Large intestine (tissue), 3 donors: ENCODE data around the gene CD22. TPM values are rescaled to one million over a fixed set of nuclear protein-coding genes. Genes with fewer than 3 reads are reported as not detected.
"Not testable (repeated sequence)": the region's sequence is repeated elsewhere in the genome, so short reads cannot be mapped to it uniquely, and the experiment has no call there.

ENCODE experiments used
- DNase-seq, 2 donors: peaks; one replicate each; pipeline versions ENCODE4 v3.0.0 to v3.0.0-alpha.2; 2013
- H3K27ac ChIP-seq: one replicate; pipeline ENCODE4 v1.5.1; 2013; ENCODE audit warnings: low read length
- H3K27me3 ChIP-seq: 2 replicates; pipeline ENCODE4 v1.6.1; 2013; ENCODE audit warnings: low read length; ENCODE audit not compliant: control insufficient read depth, insufficient read depth
- H3K36me3 ChIP-seq: 2 replicates; pipeline ENCODE4 v1.6.1; 2013; ENCODE audit warnings: low read length; ENCODE audit not compliant: control insufficient read depth, insufficient read depth
- H3K4me1 ChIP-seq: one replicate; pipeline ENCODE4 v1.6.1; 2013; ENCODE audit warnings: low read length; ENCODE audit not compliant: control insufficient read depth, insufficient read depth
- H3K4me3 ChIP-seq: one replicate; pipeline ENCODE4 v1.5.1; 2013; ENCODE audit warnings: low read length
- H3K9me3 ChIP-seq: one replicate; pipeline ENCODE4 v1.6.1; 2013; ENCODE audit warnings: mild to moderate bottlenecking, low read depth, low read length, moderate library complexity; ENCODE audit not compliant: control insufficient read depth
- WGBS: methylation state at CpG from one replicate; pipeline ENCODE4 v1.1.5; 2013; ENCODE audit warnings: low lambda C conversion rate; ENCODE audit not compliant: insufficient coverage; 5-methylcytosine and 5-hydroxymethylcytosine counted together
- polyA plus RNA-seq: library from polyadenylated mRNA; unstranded; fragments of 120-200 nt; gene quantifications from one replicate; pipeline ENCODE4 v1.2.1, GENCODE V29; 2013

CD22 gene
- polyA plus RNA-seq, 1 donor = 2.2 TPM

GRCh38 chr19:35360081-35360480 is 31.1 kb downstream of the CD22 start:
- no CpG with 5 or more reads among the region's 5 CpGs for WGBS
- H3K9me3 ChIP-seq, H3K27me3 ChIP-seq, H3K4me3 ChIP-seq, H3K27ac ChIP-seq, DNase-seq, H3K36me3 ChIP-seq, H3K4me1 ChIP-seq: not testable (repeated sequence)

GRCh38 chr19:35360880-35361420 is 32.0 kb downstream of the CD22 start:
- H3K27me3 ChIP-seq = peaks cover 4% of the 10 kb centered on the region
- no peaks in the 10 kb centered on the region for H3K4me1 ChIP-seq
- no peaks in the 10 kb centered on the region for H3K9me3 ChIP-seq
- H3K27ac ChIP-seq = no peak overlapping the region
- no peak overlapping the region for H3K4me3 ChIP-seq
- DNase-seq = no peak
- no CpG with 5 or more reads among the region's 5 CpGs for WGBS
- no peaks in the 10 kb centered on the region for H3K36me3 ChIP-seq

- no CpG with 5 or more reads among the region's 14 CpGs for WGBS
- DNase-seq = no peak
- Histone ChIP-seq H3K36me3 (no peaks in the 10 kb centered on the region), H3K27me3 (peaks cover 4% of the 10 kb centered on the region), H3K27ac (no peak overlapping the region), H3K4me3 (no peak overlapping the region), H3K4me1 (no peaks in the 10 kb centered on the region), H3K9me3 (no peaks in the 10 kb centered on the region)
These were observed 33.4 kb downstream of the CD22 start for GRCh38 chr19:35362261-35363000.

- no CpG with 5 or more reads among the region's 11 CpGs for WGBS
- Histone ChIP-seq H3K27ac (no peak overlapping the region), H3K4me1 (no peaks in the 10 kb centered on the region), H3K36me3 (no peaks in the 10 kb centered on the region), H3K9me3 (no peaks in the 10 kb centered on the region), H3K4me3 (no peak overlapping the region), H3K27me3 (peaks cover 4% of the 10 kb centered on the region)
- DNase-seq = no peak
These were observed 34.1 kb downstream of the CD22 start for GRCh38 chr19:35363001-35363590.

- no peak overlapping the region for H3K27ac ChIP-seq
- no peaks in the 10 kb centered on the region for H3K4me1 ChIP-seq
- H3K27me3 ChIP-seq = peaks cover 4% of the 10 kb centered on the region
- H3K9me3 ChIP-seq = no peaks in the 10 kb centered on the region
- WGBS = no CpG with 5 or more reads among the region's 19 CpGs
- DNase-seq = no peak
- H3K4me3 ChIP-seq = no peak overlapping the region
- H3K36me3 ChIP-seq = no peaks in the 10 kb centered on the region
These were observed 34.9 kb downstream of the CD22 start for GRCh38 chr19:35363711-35364425.

- Histone ChIP-seq H3K4me1 (no peaks in the 10 kb centered on the region), H3K36me3 (no peaks in the 10 kb centered on the region), H3K27me3 (peaks cover 4% of the 10 kb centered on the region), H3K27ac (no peak overlapping the region), H3K4me3 (no peak overlapping the region), H3K9me3 (no peaks in the 10 kb centered on the region)
- WGBS = no CpG with 5 or more reads among the region's 4 CpGs
- DNase-seq = no peak
These were observed 36.3 kb downstream of the CD22 start for GRCh38 chr19:35365303-35365702.

GRCh38 chr19:35368378-35368777 is 39.4 kb downstream of the CD22 start:
- H3K9me3 ChIP-seq = no peaks in the 10 kb centered on the region
- no peaks in the 10 kb centered on the region for H3K27me3 ChIP-seq
- no peak for DNase-seq
- no peak overlapping the region for H3K4me3 ChIP-seq
- no peaks in the 10 kb centered on the region for H3K4me1 ChIP-seq
- no peak overlapping the region for H3K27ac ChIP-seq
- no peaks in the 10 kb centered on the region for H3K36me3 ChIP-seq
- 88% methylated on average over 1 of the region's 1 CpG for WGBS

- no peaks in the 10 kb centered on the region for H3K4me1 ChIP-seq
- no peak for DNase-seq
- no peaks in the 10 kb centered on the region for H3K27me3 ChIP-seq
- no peak overlapping the region for H3K27ac ChIP-seq
- H3K36me3 ChIP-seq = no peaks in the 10 kb centered on the region
- H3K9me3 ChIP-seq = no peaks in the 10 kb centered on the region
- no peak overlapping the region for H3K4me3 ChIP-seq
These were observed 40.5 kb downstream of the CD22 start for GRCh38 chr19:35369522-35369921.

GRCh38 chr19:35370722-35371121 is 41.7 kb downstream of the CD22 start, which contains the start of gene GPR42:
TSS of gene GPR42 (plus strand) at chr19:35371068. CDS start at chr19:35371360, 292 bp downstream.
- Histone ChIP-seq H3K27ac (no peak within 1 kb of the TSS), H3K9me3 (no peaks in the 10 kb centered on the region), H3K4me1 (no peaks in the 10 kb centered on the region), H3K4me3 (no peak within 1 kb of the TSS), H3K27me3 (no peaks in the 10 kb centered on the region), H3K36me3 (no peaks in the 10 kb centered on the region)
- no CpG with 5 or more reads among the region's 8 CpGs for WGBS
- no peak for DNase-seq

- no CpG with 5 or more reads among the region's 7 CpGs for WGBS
- no peak overlapping the region for H3K27ac ChIP-seq
- H3K9me3 ChIP-seq = no peaks in the 10 kb centered on the region
- H3K36me3 ChIP-seq = no peaks in the 10 kb centered on the region
- no peak for DNase-seq
- H3K27me3 ChIP-seq = no peaks in the 10 kb centered on the region
- H3K4me3 ChIP-seq = no peak overlapping the region
- H3K4me1 ChIP-seq = no peaks in the 10 kb centered on the region
These were observed 44.5 kb downstream of the CD22 start for GRCh38 chr19:35373492-35373891.
